HepG2 (cell line): ENCODE measurements around the gene FBXO2. TPM values are rescaled to one million over a fixed set of nuclear protein-coding genes. Genes with fewer than 3 reads are reported as not detected.

Experiments
- ATAC-seq: fragments of 200-7000 bp; cut with Tn5 transposase; 3 replicates; pipeline ENCODE4 v1.9.1; 2020; ENCODE audit warnings: mild to moderate bottlenecking, moderate library complexity
- BruUV-seq: library from RNA; stranded (reverse); fragments of 400-500 nt; replicated peaks from 2 replicates; lab custom pipeline; 2021; lab: Mats Ljungman, UMichigan
- CTCF ChIA-PET: fragments of 300-600 bp; formaldehyde crosslinking; extraction: SDS; loops from one replicate; lab custom pipeline; 2021; ENCODE audit warnings: low total read pairs, inconsistent platforms, low intra/inter-chr PET ratio; lab: Yijun Ruan, JAX
- POLR2A ChIA-PET: fragments of 350-600 bp; sonication (Branson Sonifier 250); formaldehyde crosslinking; loops from one replicate; lab custom pipeline; 2020; ENCODE audit warnings: antibody characterized with exemption, inconsistent platforms; lab: Yijun Ruan, JAX
- DNase-seq: peaks from one replicate; pipeline ENCODE4 v3.0.0-alpha.2; 2015; ENCODE audit warnings: low spot score
- FAIRE-seq: peaks from 3 replicates; lab custom pipeline; 2011; peaks lifted over from hg19 to GRCh38; lab: Jason Lieb, UNC
- H2AFZ ChIP-seq: one replicate; pipeline ENCODE4 v1.6.1; 2011; ENCODE audit warnings: low read length, inconsistent platforms
- H3K27ac ChIP-seq: fragments of 300-600 bp; 3 replicates; pipeline ENCODE4 v1.8.0; 2011; ENCODE audit warnings: mixed run types, mild to moderate bottlenecking, mixed read lengths, low read length, inconsistent platforms; ENCODE audit not compliant: insufficient read depth; ENCODE audit errors: extremely low read length
- H3K27me3 ChIP-seq, 2 experiments: fragments of 200-600 bp in 1 of 2; 2 replicates in 1 of 2; 3 replicates in 1 of 2; pipeline versions ENCODE4 v1.6.0 to v1.8.0; 2011; ENCODE audit warnings: low read length in 2 of 2, mild to moderate bottlenecking in 2 of 2, moderate library complexity in 2 of 2, inconsistent platforms in 1 of 2; ENCODE audit not compliant: insufficient read depth in 2 of 2, control insufficient read depth in 1 of 2
- H3K36me3 ChIP-seq, 2 experiments: fragments of 200-600 bp in 1 of 2; replicated peaks in 1 of 2; 2 replicates in 1 of 2; 3 replicates in 1 of 2; pipeline versions ENCODE4 v1.5.1 to v1.8.0; 2011; ENCODE audit warnings: low read length in 2 of 2, inconsistent platforms in 1 of 2; ENCODE audit not compliant: insufficient read depth in 2 of 2, control insufficient read depth in 1 of 2
- H3K4me1 ChIP-seq: 2 replicates; pipeline ENCODE4 v1.5.1; 2012; ENCODE audit warnings: low read length, inconsistent platforms; ENCODE audit not compliant: insufficient read depth
- H3K4me2 ChIP-seq: 2 replicates; pipeline ENCODE4 v1.6.0; 2011; ENCODE audit warnings: low read depth, low read length, inconsistent platforms
- H3K4me3 ChIP-seq, 3 experiments: fragments of 200-600 bp in 1 of 3; sonication (generic), shearing (Covaris generic) in 1 of 3; replicated peaks in 1 of 3; 2 replicates each; pipeline ENCODE4 v1.5.1; 2011 to 2016; ENCODE audit warnings: low read length in 3 of 3, inconsistent platforms in 2 of 3, low read depth in 2 of 3, mild to moderate bottlenecking in 2 of 3, control low read depth in 1 of 3, mixed read lengths in 1 of 3; ENCODE audit not compliant: insufficient read depth in 1 of 3
- H3K79me2 ChIP-seq: one replicate; pipeline ENCODE4 v1.6.1; 2011; ENCODE audit warnings: low read length, inconsistent platforms; ENCODE audit not compliant: insufficient read depth
- H3K9ac ChIP-seq: 2 replicates; pipeline ENCODE4 v1.6.0; 2011; ENCODE audit warnings: mild to moderate bottlenecking, low read depth, low read length, inconsistent platforms; ENCODE audit not compliant: insufficient read depth
- H3K9me3 ChIP-seq: 2 replicates; pipeline ENCODE4 v1.5.1; 2012; ENCODE audit warnings: mild to moderate bottlenecking, low read length
- H4K20me1 ChIP-seq: 2 replicates; pipeline ENCODE4 v1.6.0; 2011; ENCODE audit warnings: inconsistent platforms, mild to moderate bottlenecking, low read length, moderate library complexity; ENCODE audit not compliant: insufficient read depth
- ATF7-NPFF ChIP-seq: sonication (generic); formaldehyde crosslinking; IDR thresholded peaks from 2 replicates; pipeline ENCODE4 v1.8.1; 2023; ENCODE audit warnings: mild to moderate bottlenecking, low read depth, missing genetic modification reagents, moderate library complexity
- BORCS8-MEF2B ChIP-seq: sonication (generic); formaldehyde crosslinking; IDR thresholded peaks from 2 replicates; pipeline ENCODE4 v1.8.0; 2022; ENCODE audit warnings: mild to moderate bottlenecking, missing genetic modification reagents
- DRAP1 ChIP-seq: IDR thresholded peaks from 2 replicates; pipeline ENCODE4 v1.6.1; 2016; ENCODE audit warnings: missing genetic modification reagents, missing compliant biosample characterization
- ELK4 ChIP-seq: sonication (generic); formaldehyde crosslinking; IDR thresholded peaks from 2 replicates; pipeline ENCODE4 v1.9.0; 2021; ENCODE audit warnings: missing genetic modification reagents, borderline replicate concordance
- GABPA ChIP-seq, 2 experiments: IDR thresholded peaks; 2 replicates each; pipeline ENCODE4 v1.6.1; 2011 to 2016; ENCODE audit warnings: low read depth in 2 of 2, low read length in 1 of 2, missing biosample characterization in 1 of 2, missing genetic modification characterization in 1 of 2
- POLR2AphosphoS5 ChIP-seq: IDR thresholded peaks from 2 replicates; pipeline ENCODE4 v1.6.1; 2012; ENCODE audit warnings: low read depth, low read length
- RBM39 ChIP-seq: fragments of 200-400 bp; formaldehyde crosslinking; IDR thresholded peaks from one replicate; pipeline ENCODE4 v1.6.1; 2018; ENCODE audit warnings: antibody characterized with exemption, mild to moderate bottlenecking, low read depth, low read length; ENCODE audit not compliant: poor library complexity, severe bottlenecking
- REL ChIP-seq: sonication (generic); formaldehyde crosslinking; conservative IDR thresholded peaks from 2 replicates; pipeline ENCODE4 v1.8.0; 2022; ENCODE audit warnings: mild to moderate bottlenecking, missing genetic modification reagents, moderate library complexity
- RFXAP ChIP-seq: sonication (generic); formaldehyde crosslinking; IDR thresholded peaks from 2 replicates; pipeline ENCODE4 v1.4.0; 2020; ENCODE audit warnings: missing genetic modification reagents, borderline replicate concordance
- TAF15 ChIP-seq: fragments of 200-400 bp; formaldehyde crosslinking; IDR thresholded peaks from one replicate; pipeline ENCODE4 v1.6.1; 2018; ENCODE audit warnings: mild to moderate bottlenecking, low read depth, low read length; ENCODE audit not compliant: poor library complexity, severe bottlenecking
- ZNF136 ChIP-seq: sonication (generic); formaldehyde crosslinking; IDR thresholded peaks from 2 replicates; pipeline ENCODE4 v1.8.1; 2022; ENCODE audit warnings: low read depth, mild to moderate bottlenecking, moderate library complexity, missing genetic modification reagents
- ZNF557 ChIP-seq: sonication (generic); formaldehyde crosslinking; IDR thresholded peaks from 2 replicates; pipeline ENCODE4 v1.4.0; 2020; ENCODE audit warnings: missing genetic modification reagents
- ZNF576 ChIP-seq: sonication (generic); formaldehyde crosslinking; IDR thresholded peaks from 2 replicates; pipeline ENCODE4 v1.4.0; 2020; ENCODE audit warnings: mild to moderate bottlenecking, missing genetic modification reagents
- WGBS: methylation state at CpG from one replicate; pipeline ENCODE4 v1.1.6; 2017; ENCODE audit warnings: low lambda C conversion rate; 5-methylcytosine and 5-hydroxymethylcytosine counted together
- in situ Hi-C: cut with HindIII; loops from 2 replicates; pipeline ENCODE4 v1.10.0; 2017; ENCODE audit warnings: low pct_unique_long_range_greater_than_20kb; ENCODE audit not compliant: extremely low pct_ligation_motif_present
- intact Hi-C: fragments of 100-400 bp; cut with micrococcal nuclease; formaldehyde crosslinking; loops from one replicate; pipeline ENCODE4 v1.10.0; 2022; ENCODE audit not compliant: unreplicated experiment
- polyA plus RNA-seq, 8 experiments: library from polyadenylated mRNA; depleted of rRNA in 3 of 8; stranded (reverse) in 7 of 8; unstranded in 1 of 8; fragments of >200 nt; fragmentation: Illumina TruSeq in 4 of 8; extraction: Trizol in 4 of 8; gene quantifications; 2 replicates each; pipeline versions ENCODE4 v1.2.1 to v1.2.3, GENCODE V29; 2011 to 2016; ENCODE audit warnings: low read depth in 4 of 8, missing spikeins in 1 of 8, mixed read lengths in 1 of 8; ENCODE audit not compliant: insufficient read depth in 1 of 8
- total RNA-seq, 5 experiments: library from RNA; depleted of rRNA; stranded (reverse); fragments of >200 nt; fragmentation: Illumina TruSeq; extraction: Trizol; gene quantifications; 2 replicates each; pipeline ENCODE4 v1.2.3, GENCODE V29; 2016; ENCODE audit warnings: low read depth in 1 of 5
- TF ChIP-seq, protein P1 (sequence below), 2 experiments: sonication (generic) in 1 of 2; formaldehyde crosslinking in 1 of 2; IDR thresholded peaks; 2 replicates each; pipeline versions ENCODE4 v1.4.0 to v1.6.1; 2016 to 2020; ENCODE audit warnings: borderline replicate concordance in 1 of 2, low read depth in 1 of 2, mild to moderate bottlenecking in 1 of 2, missing genetic modification reagents in 1 of 2
- TF ChIP-seq, protein P2 (sequence below): sonication (generic); formaldehyde crosslinking; IDR thresholded peaks from 2 replicates; pipeline ENCODE4 v1.8.0; 2022; ENCODE audit warnings: low read depth, missing genetic modification reagents

FBXO2 gene
- total and polyA plus RNA-seq, 2 of the 13 experiments (the other 11 are each of a cell fraction or from before 2014, with no cell fraction given) = 79.3 to 112 TPM

- TF ChIP-seq, protein P1, sequence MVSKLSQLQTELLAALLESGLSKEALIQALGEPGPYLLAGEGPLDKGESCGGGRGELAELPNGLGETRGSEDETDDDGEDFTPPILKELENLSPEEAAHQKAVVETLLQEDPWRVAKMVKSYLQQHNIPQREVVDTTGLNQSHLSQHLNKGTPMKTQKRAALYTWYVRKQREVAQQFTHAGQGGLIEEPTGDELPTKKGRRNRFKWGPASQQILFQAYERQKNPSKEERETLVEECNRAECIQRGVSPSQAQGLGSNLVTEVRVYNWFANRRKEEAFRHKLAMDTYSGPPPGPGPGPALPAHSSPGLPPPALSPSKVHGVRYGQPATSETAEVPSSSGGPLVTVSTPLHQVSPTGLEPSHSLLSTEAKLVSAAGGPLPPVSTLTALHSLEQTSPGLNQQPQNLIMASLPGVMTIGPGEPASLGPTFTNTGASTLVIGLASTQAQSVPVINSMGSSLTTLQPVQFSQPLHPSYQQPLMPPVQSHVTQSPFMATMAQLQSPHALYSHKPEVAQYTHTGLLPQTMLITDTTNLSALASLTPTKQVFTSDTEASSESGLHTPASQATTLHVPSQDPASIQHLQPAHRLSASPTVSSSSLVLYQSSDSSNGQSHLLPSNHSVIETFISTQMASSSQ (IDR thresholded peaks at IDR 0.05; ENCODE audit: low read depth) = no peak
- TF ChIP-seq, protein P1 (CRISPR knock-in tag; IDR thresholded peaks at IDR 0.05; ENCODE audit: borderline replicate concordance) = no peak
- TF ChIP-seq ELK4 = no peak
Measured at GRCh38 chr1:11648039-11648438, 6.2 kb downstream of the FBXO2 start (continued).

DNA sequence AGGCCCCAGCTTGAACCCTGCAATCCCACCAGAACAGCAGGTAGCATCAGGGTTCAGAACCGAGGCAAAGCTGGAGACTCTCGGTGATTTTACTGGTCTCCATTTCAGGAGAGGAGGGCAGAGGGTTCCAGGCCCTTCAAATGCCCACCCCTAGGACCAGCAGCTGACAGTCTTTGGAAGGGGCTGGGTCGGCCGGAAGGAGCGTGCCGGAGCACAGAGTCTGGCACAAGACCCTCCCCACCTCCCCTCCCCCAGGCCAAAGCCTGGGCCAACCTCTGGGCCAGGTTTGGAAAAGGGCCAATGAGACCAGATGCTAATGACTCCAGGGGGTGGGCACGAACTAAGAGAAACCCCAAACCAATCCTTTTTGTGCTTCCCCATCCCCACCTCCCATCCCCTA lies 6.9 kb downstream of the FBXO2 start:
- Histone ChIP-seq H3K27me3 (no peaks in the 10 kb centered on the region), H3K4me3 (no peak overlapping the region), H3K79me2 (peaks cover 11% of the 10 kb centered on the region), H3K9me3 (no peaks in the 10 kb centered on the region), H4K20me1 (peaks cover 9% of the 10 kb centered on the region), H3K4me2 (no peak overlapping the region), H3K9ac (no peak overlapping the region), H3K36me3 (peaks cover 0 to 2% of the 10 kb centered on the region in 2 experiments; a peak in 1 of 5 replicates), H3K27ac (no peak overlapping the region), H3K4me1 (peaks cover 55% of the 10 kb centered on the region), H2AFZ (no peak overlapping the region)
- WGBS = 94% methylated on average over 7 of the region's 7 CpGs
- BruUV-seq = no TSS peak
- POLR2A ChIA-PET = interaction anchor here (1.3 kb wide), 1 partner anchor 17 kb away, joined by 3 read pairs; the partner anchor contains the start of gene FBXO6
- no peak for DNase-seq
- in situ Hi-C loops (loop anchor here (10.0 to 25.0 kb wide), 2 partner anchors 403 to 610 kb away; partner anchors contain the start of gene MASP2), intact Hi-C loops (no loop called here)
- ATAC-seq = no peak
- no peak for FAIRE-seq
- CTCF ChIA-PET = no interaction called here
- no peak for TF ChIP-seq BORCS8-MEF2B
- TF ChIP-seq, protein P2, sequence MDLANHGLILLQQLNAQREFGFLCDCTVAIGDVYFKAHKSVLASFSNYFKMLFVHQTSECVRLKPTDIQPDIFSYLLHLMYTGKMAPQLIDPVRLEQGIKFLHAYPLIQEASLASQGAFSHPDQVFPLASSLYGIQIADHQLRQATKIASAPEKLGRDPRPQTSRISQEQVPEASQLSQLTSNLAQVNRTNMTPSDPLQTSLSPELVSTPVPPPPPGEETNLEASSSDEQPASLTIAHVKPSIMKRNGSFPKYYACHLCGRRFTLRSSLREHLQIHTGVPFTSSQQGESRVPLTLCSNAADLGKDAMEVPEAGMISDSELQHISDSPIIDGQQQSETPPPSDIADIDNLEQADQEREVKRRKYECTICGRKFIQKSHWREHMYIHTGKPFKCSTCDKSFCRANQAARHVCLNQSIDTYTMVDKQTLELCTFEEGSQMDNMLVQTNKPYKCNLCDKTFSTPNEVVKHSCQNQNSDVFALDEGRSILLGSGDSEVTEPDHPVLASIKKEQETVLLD (CRISPR knock-in tag) = no peak
- no peak for TF ChIP-seq REL (CRISPR knock-in tag)
- no peak for TF ChIP-seq ZNF576 (CRISPR knock-in tag)
- TF ChIP-seq ATF7-NPFF = no peak
- no peak for TF ChIP-seq ZNF557
- TF ChIP-seq DRAP1 (CRISPR knock-in tag) = no peak
- TF ChIP-seq RFXAP (CRISPR knock-in tag) = no peak
- no peak for TF ChIP-seq GABPA (IDR thresholded peaks at IDR 0.05; ENCODE audit: low read depth, low read length)
- TF ChIP-seq GABPA (CRISPR knock-in tag; IDR thresholded peaks at IDR 0.05; ENCODE audit: low read depth) = no peak
- no peak for TF ChIP-seq POLR2AphosphoS5
- no peak for TF ChIP-seq ZNF136 (CRISPR knock-in tag)
- no peak for TF ChIP-seq TAF15
- TF ChIP-seq RBM39 = no peak
